Measurements from ENCODE around the gene CCDC201.
"Not testable (repeated sequence)": the region's sequence is repeated elsewhere in the genome, so short reads cannot be mapped to it uniquely, and the experiment has no call there.

GRCh38 chr7:45856888-45857287 is 16.0 kb downstream of the CCDC201 start:
- TF ChIP-seq CTCF, POLR2A, POLR2AphosphoS5, EP300 (IDR thresholded peaks at IDR 0.05): not testable (repeated sequence)

All from sigmoid colon (tissue), 4 donors.